Endothelial cell of umbilical vein (primary cell): ENCODE data around the gene PCYOX1L. TPM values are rescaled to one million over a fixed set of nuclear protein-coding genes. Genes with fewer than 3 reads are reported as not detected.

ENCODE experiments used
- BruUV-seq: library from RNA; stranded (reverse); fragments of 400-500 nt; replicated peaks from 2 replicates; lab custom pipeline; 2021; lab: Mats Ljungman, UMichigan
- CTCF ChIA-PET: fragments of 300-600, 350-600 bp; sonication (Branson Sonifier 250); formaldehyde crosslinking; loops from one replicate; lab custom pipeline; 2021; ENCODE audit warnings: antibody characterized with exemption, inconsistent platforms; lab: Charles Lee
- POLR2A ChIA-PET: fragments of 300-600, 350-600 bp; sonication (Branson Sonifier 250); formaldehyde crosslinking; loops from one replicate; lab custom pipeline; 2021; ENCODE audit warnings: antibody characterized with exemption, inconsistent platforms; lab: Charles Lee
- DNase-seq: peaks from one replicate; pipeline ENCODE4 v3.0.0-alpha.2; 2011; ENCODE audit warnings: low read depth, low spot score
- FAIRE-seq: peaks from 2 replicates; lab custom pipeline; 2011; peaks lifted over from hg19 to GRCh38; lab: Jason Lieb, UNC
- H2AFZ ChIP-seq: 2 replicates; pipeline ENCODE4 v1.6.0; 2012; ENCODE audit warnings: low read depth, low read length, control low read depth, inconsistent platforms
- H3K27ac ChIP-seq: 2 replicates; pipeline ENCODE4 v1.5.1; 2011; ENCODE audit warnings: low read depth, mild to moderate bottlenecking, control low read depth, low read length, moderate library complexity; ENCODE audit not compliant: insufficient read depth
- H3K27me3 ChIP-seq, 2 experiments: 2 replicates each; pipeline versions ENCODE4 v1.6.0 to v1.6.1; 2011; ENCODE audit warnings: low read length in 2 of 2, mixed read lengths in 1 of 2; ENCODE audit not compliant: control insufficient read depth in 2 of 2, insufficient read depth in 2 of 2
- H3K36me3 ChIP-seq, 2 experiments: 2 replicates in 1 of 2; 3 replicates in 1 of 2; pipeline ENCODE4 v1.5.1; 2011; ENCODE audit warnings: low read length in 2 of 2, mild to moderate bottlenecking in 1 of 2, moderate library complexity in 1 of 2; ENCODE audit not compliant: control insufficient read depth in 2 of 2, insufficient read depth in 2 of 2; ENCODE audit errors: extremely low read depth in 1 of 2
- H3K4me1 ChIP-seq: 3 replicates; pipeline ENCODE4 v1.5.1; 2011; ENCODE audit warnings: mild to moderate bottlenecking, low read length; ENCODE audit not compliant: control insufficient read depth, insufficient read depth; ENCODE audit errors: extremely low read depth
- H3K4me2 ChIP-seq: 2 replicates; pipeline ENCODE4 v1.6.1; 2011; ENCODE audit warnings: low read length, control low read depth, mixed read lengths; ENCODE audit not compliant: insufficient read depth
- H3K4me3 ChIP-seq, 3 experiments: fragments of 200-600 bp in 1 of 3; sonication (generic), shearing (Covaris generic) in 1 of 3; replicated peaks in 1 of 3; 2 replicates each; pipeline ENCODE4 v1.5.1; 2011 to 2016; ENCODE audit warnings: control low read depth in 3 of 3, low read length in 3 of 3, mild to moderate bottlenecking in 2 of 3, inconsistent platforms in 1 of 3, low read depth in 1 of 3, moderate library complexity in 1 of 3; ENCODE audit not compliant: insufficient read depth in 1 of 3
- H3K79me2 ChIP-seq: 2 replicates; pipeline ENCODE4 v1.6.0; 2012; ENCODE audit warnings: low read length, inconsistent platforms; ENCODE audit not compliant: control insufficient read depth, insufficient read depth
- H3K9ac ChIP-seq: replicated peaks from 2 replicates; pipeline ENCODE3; 2011; ENCODE audit warnings: low read length, control low read depth; ENCODE audit not compliant: insufficient read depth; ENCODE audit errors: extremely low read depth
- H3K9me1 ChIP-seq: replicated peaks from 3 replicates; pipeline ENCODE4 v1.6.0; 2011; ENCODE audit warnings: mild to moderate bottlenecking, low read length; ENCODE audit not compliant: control insufficient read depth, insufficient read depth; ENCODE audit errors: extremely low read depth
- H3K9me3 ChIP-seq: replicated peaks from 2 replicates; pipeline ENCODE4 v1.5.1; 2012; ENCODE audit warnings: low read length, inconsistent platforms; ENCODE audit not compliant: control insufficient read depth, insufficient read depth
- H4K20me1 ChIP-seq: replicated peaks from 2 replicates; pipeline ENCODE3; 2011; ENCODE audit warnings: mild to moderate bottlenecking, low read length; ENCODE audit not compliant: control insufficient read depth, insufficient read depth; ENCODE audit errors: extremely low read depth
- CTCF ChIP-seq, 2 donors: IDR thresholded peaks; 1 replicate in 1 of 2; 2 replicates in 1 of 2; pipeline ENCODE4 v1.5.1; 2011; ENCODE audit warnings: low read length in 2 of 2, mild to moderate bottlenecking in 2 of 2, moderate library complexity in 2 of 2, control low read depth in 1 of 2, inconsistent platforms in 1 of 2, low read depth in 1 of 2; ENCODE audit not compliant: insufficient read depth in 1 of 2; ENCODE audit errors: extremely low read depth in 1 of 2
- EZH2 ChIP-seq: IDR thresholded peaks from 2 replicates; pipeline ENCODE4 v1.6.1; 2012; ENCODE audit warnings: borderline replicate concordance, low read depth, mild to moderate bottlenecking, moderate library complexity, low read length, inconsistent platforms; ENCODE audit not compliant: severe bottlenecking
- FOS ChIP-seq: IDR thresholded peaks from 2 replicates; pipeline ENCODE4 v1.6.1; 2011; ENCODE audit warnings: mild to moderate bottlenecking, low read length, moderate library complexity, borderline replicate concordance; ENCODE audit not compliant: insufficient read depth
- GATA2 ChIP-seq: IDR thresholded peaks from 2 replicates; pipeline ENCODE4 v1.7.0; 2011; ENCODE audit warnings: low read depth, mild to moderate bottlenecking, moderate library complexity, mixed read lengths, low read length; ENCODE audit not compliant: insufficient read length, insufficient read depth
- JUN ChIP-seq: IDR thresholded peaks from 2 replicates; pipeline ENCODE4 v1.6.1; 2011; ENCODE audit warnings: borderline replicate concordance, low read depth; ENCODE audit not compliant: insufficient read length, insufficient read depth
- MAX ChIP-seq: IDR thresholded peaks from 2 replicates; pipeline ENCODE4 v1.6.1; 2011; ENCODE audit not compliant: insufficient read depth, insufficient read length
- MYC ChIP-seq: IDR thresholded peaks from one replicate; pipeline ENCODE4 v1.6.1; 2011; ENCODE audit warnings: mild to moderate bottlenecking, low read depth, low read length
- POLR2A ChIP-seq: IDR thresholded peaks from 2 replicates; pipeline ENCODE4 v1.6.1; 2012; ENCODE audit warnings: low read depth, mild to moderate bottlenecking, control low read depth, low read length
- POLR2AphosphoS5 ChIP-seq: IDR thresholded peaks from 2 replicates; pipeline ENCODE4 v1.6.1; 2012; ENCODE audit warnings: low read depth, mild to moderate bottlenecking, control low read depth, low read length, moderate library complexity; ENCODE audit not compliant: insufficient read depth
- dilution Hi-C: fragments of 300-500 bp; cut with MboI; formaldehyde crosslinking; loops from one replicate; pipeline ENCODE4 v1.15.0; 2019; ENCODE audit warnings: low sequenced_read_pairs; ENCODE audit not compliant: extremely low pct_ligation_motif_present
- intact Hi-C: fragments of 100-400 bp; cut with micrococcal nuclease; formaldehyde crosslinking; loops from one replicate; pipeline ENCODE4 v1.10.0; 2022
- polyA plus RNA-seq, 4 experiments: library from polyadenylated mRNA; depleted of rRNA in 3 of 4; stranded (reverse) in 3 of 4; unstranded in 1 of 4; fragments of >200 nt; gene quantifications; 2 replicates each; pipeline versions ENCODE4 v1.2.1 to v1.2.3, GENCODE V29; 2011 to 2012; ENCODE audit warnings: missing spikeins in 1 of 4
- total RNA-seq: library from RNA; stranded (reverse); gene quantifications from 2 replicates; pipeline ENCODE4 v1.2.3, GENCODE V29; 2021

Gene PCYOX1L
- total and polyA plus RNA-seq, 2 donors (not counting 3 experiments of a cell fraction or from before 2014, with no cell fraction given) = 23.3 to 28.1 TPM

GRCh38 chr5:149323621-149324205, 34.1 kb upstream of the PCYOX1L start:
- TF ChIP-seq FOS = no peak
- no peak for TF ChIP-seq JUN
- TF ChIP-seq MAX = no peak
- TF ChIP-seq CTCF (IDR thresholded peaks at IDR 0.05; ENCODE audit: extremely low read depth in 1 of 2, insufficient read depth in 1 of 2, low read depth in 1 of 2, low read length in 2 of 2) = no peak
- no peak for TF ChIP-seq MYC
- TF ChIP-seq POLR2AphosphoS5 = no peak
- TF ChIP-seq EZH2 = no peak
- no peak for TF ChIP-seq GATA2
- no peak for TF ChIP-seq POLR2A
- intact Hi-C loops = loop anchor here (5.0 kb wide), 1 partner anchor 34 kb away; the partner anchor contains the start of gene PCYOX1L
- H3K9me3 ChIP-seq = no peaks in the 10 kb centered on the region
- peak; percentile 35 for DNase-seq
- H3K4me3 ChIP-seq = no peak overlapping the region
- H2AFZ ChIP-seq = no peak overlapping the region
- H3K79me2 ChIP-seq = no peaks in the 10 kb centered on the region
- BruUV-seq = no TSS peak
- H4K20me1 ChIP-seq = no peaks in the 10 kb centered on the region
- H3K9ac ChIP-seq = no peak overlapping the region
- peaks cover 0 to 5% of the 10 kb centered on the region in 2 experiments for H3K36me3 ChIP-seq
- peaks cover 54% of the 10 kb centered on the region for H3K4me1 ChIP-seq
- H3K27ac ChIP-seq = peak overlapping the region; percentile 58
- H3K9me1 ChIP-seq = no peaks in the 10 kb centered on the region
- dilution Hi-C loops = no loop called here
- no peak overlapping the region for H3K4me2 ChIP-seq
- FAIRE-seq = peak; percentile 80
- CTCF ChIA-PET = interaction anchor here (0.9 to 2.2 kb wide), 11 partner anchors 10 to 105 kb away, joined by 3 to 9 read pairs (median 4); partner anchors contain the start of genes GRPEL2 and PCYOX1L
- no peaks in the 10 kb centered on the region for H3K27me3 ChIP-seq
- POLR2A ChIA-PET = interaction anchor here (0.8 kb wide), 1 partner anchor 10 kb away, joined by 3 read pairs; no protein-coding TSS in a partner anchor
